Thyroid gland (tissue), 4 donors: ENCODE results near the gene TJAP1.

Experiments
- CTCF ChIP-seq, 6 experiments: fragments of 200-600 bp in 3 of 6; fragments of 450-650 bp in 3 of 6; sonication (generic) in 3 of 6; IDR thresholded peaks; one replicate each; pipeline ENCODE4 v1.5.1; 2016 to 2019; ENCODE audit warnings: antibody characterized with exemption in 6 of 6, mild to moderate bottlenecking in 2 of 6, inconsistent platforms in 1 of 6, moderate library complexity in 1 of 6
- POLR2A ChIP-seq, 2 donors: fragments of 450-650 bp; IDR thresholded peaks; one replicate each; pipeline ENCODE4 v1.6.1; 2017; ENCODE audit warnings: antibody characterized with exemption in 2 of 2, mild to moderate bottlenecking in 2 of 2, moderate library complexity in 1 of 2

- TF ChIP-seq POLR2A (IDR thresholded peaks at IDR 0.05) (no peak), CTCF (IDR thresholded peaks at IDR 0.05) (no peak)
Measured at GRCh38 chr6:43457643-43458042, 19.7 kb upstream of the TJAP1 start.
